ENCODE measurements around the gene GRK5. TPM values are rescaled to one million over a fixed set of nuclear protein-coding genes. Genes with fewer than 3 reads are reported as not detected.

Gene GRK5
- total RNA-seq, 1 donor: 1.8 TPM

- TF ChIP-seq CTCF (IDR thresholded peaks at IDR 0.05; ENCODE audit: extremely low read depth, low read depth, low read length): no peak
- no peak overlapping the region for H3K4me2 ChIP-seq (ENCODE audit: insufficient read depth, low read length)
- no peak overlapping the region for H2AFZ ChIP-seq (ENCODE audit: low read length)
- H3K79me2 ChIP-seq (ENCODE audit: insufficient read depth, low read length): peaks cover 4% of the 10 kb centered on the region
- H4K20me1 ChIP-seq (ENCODE audit: insufficient read depth, low read length): peaks cover 2% of the 10 kb centered on the region
- H3K9me3 ChIP-seq (ENCODE audit: low read depth, low read length): no peaks in the 10 kb centered on the region
- no peak for DNase-seq (ENCODE audit: insufficient read length, low spot score, missing footprints)
- H3K27me3 ChIP-seq (ENCODE audit: insufficient read depth, low read length): no peaks in the 10 kb centered on the region
- H3K4me3 ChIP-seq (ENCODE audit: insufficient read depth, low read length): no peak overlapping the region
- H3K36me3 ChIP-seq (ENCODE audit: insufficient read depth, low read length): no peaks in the 10 kb centered on the region
- peaks cover 30% of the 10 kb centered on the region for H3K4me1 ChIP-seq (ENCODE audit: insufficient read depth, low read length)
- H3K27ac ChIP-seq (ENCODE audit: low read depth, low read length): no peak overlapping the region
Measured at GRCh38 chr10:119314061-119314460, 106.7 kb downstream of the GRK5 start.

GRCh38 chr10:119314486-119314885 is 107.1 kb downstream of the GRK5 start:
- Histone ChIP-seq H3K4me1 (ENCODE audit: insufficient read depth, low read length) (peaks cover 30% of the 10 kb centered on the region), H3K79me2 (ENCODE audit: insufficient read depth, low read length) (peaks cover 4% of the 10 kb centered on the region)
- peak; percentile 47 for DNase-seq (ENCODE audit: insufficient read length, low spot score, missing footprints)

GRCh38 chr10:119315128-119316001 is 108.0 kb downstream of the GRK5 start:
- H3K27ac ChIP-seq (ENCODE audit: low read depth, low read length): peak overlapping the region; percentile 97
- peak overlapping the region; percentile 85 for H2AFZ ChIP-seq (ENCODE audit: low read length)
- DNase-seq (ENCODE audit: insufficient read length, low spot score, missing footprints): peak; percentile 97
- H3K79me2 ChIP-seq (ENCODE audit: insufficient read depth, low read length): peaks cover 4% of the 10 kb centered on the region
- H3K27me3 ChIP-seq (ENCODE audit: insufficient read depth, low read length): no peaks in the 10 kb centered on the region
- H3K9me3 ChIP-seq (ENCODE audit: low read depth, low read length): no peaks in the 10 kb centered on the region
- H4K20me1 ChIP-seq (ENCODE audit: insufficient read depth, low read length): no peaks in the 10 kb centered on the region
- H3K4me2 ChIP-seq (ENCODE audit: insufficient read depth, low read length): peak overlapping the region; percentile 68
- TF ChIP-seq CTCF (IDR thresholded peaks at IDR 0.05; ENCODE audit: extremely low read depth, low read depth, low read length): no peak
- H3K4me1 ChIP-seq (ENCODE audit: insufficient read depth, low read length): peaks cover 30% of the 10 kb centered on the region
- peak overlapping the region; percentile 5 for H3K4me3 ChIP-seq (ENCODE audit: insufficient read depth, low read length)
- no peaks in the 10 kb centered on the region for H3K36me3 ChIP-seq (ENCODE audit: insufficient read depth, low read length)

More at GRCh38 chr10:119314486-119314885, 107.1 kb downstream of the GRK5 start:
- H3K9me3 ChIP-seq (ENCODE audit: low read depth, low read length): no peaks in the 10 kb centered on the region
- no peak overlapping the region for H3K27ac ChIP-seq (ENCODE audit: low read depth, low read length)
- no peak for TF ChIP-seq CTCF (IDR thresholded peaks at IDR 0.05; ENCODE audit: extremely low read depth, low read depth, low read length)
- no peak overlapping the region for H3K4me3 ChIP-seq (ENCODE audit: insufficient read depth, low read length)
- no peak overlapping the region for H3K4me2 ChIP-seq (ENCODE audit: insufficient read depth, low read length)
- no peaks in the 10 kb centered on the region for H3K27me3 ChIP-seq (ENCODE audit: insufficient read depth, low read length)
- H2AFZ ChIP-seq (ENCODE audit: low read length): no peak overlapping the region
- H4K20me1 ChIP-seq (ENCODE audit: insufficient read depth, low read length): no peaks in the 10 kb centered on the region
- no peaks in the 10 kb centered on the region for H3K36me3 ChIP-seq (ENCODE audit: insufficient read depth, low read length)

- peak overlapping the region; percentile 97 for H3K27ac ChIP-seq (ENCODE audit: low read depth, low read length)
Measured at GRCh38 chr10:119316002-119316358, 108.6 kb downstream of the GRK5 start.

More at GRCh38 chr10:119316002-119316358, 108.6 kb downstream of the GRK5 start:
- Histone ChIP-seq H3K4me1 (ENCODE audit: insufficient read depth, low read length) (peaks cover 30% of the 10 kb centered on the region), H2AFZ (ENCODE audit: low read length) (no peak overlapping the region), H3K36me3 (ENCODE audit: insufficient read depth, low read length) (no peaks in the 10 kb centered on the region), H3K79me2 (ENCODE audit: insufficient read depth, low read length) (peaks cover 4% of the 10 kb centered on the region), H3K4me3 (ENCODE audit: insufficient read depth, low read length) (no peak overlapping the region), H3K4me2 (ENCODE audit: insufficient read depth, low read length) (peak overlapping the region; percentile 68), H3K9me3 (ENCODE audit: low read depth, low read length) (no peaks in the 10 kb centered on the region), H3K27me3 (ENCODE audit: insufficient read depth, low read length) (no peaks in the 10 kb centered on the region), H4K20me1 (ENCODE audit: insufficient read depth, low read length) (no peaks in the 10 kb centered on the region)
- peak; percentile 14 for DNase-seq (ENCODE audit: insufficient read length, low spot score, missing footprints)
- TF ChIP-seq CTCF (IDR thresholded peaks at IDR 0.05; ENCODE audit: extremely low read depth, low read depth, low read length): no peak
